Measurements from ENCODE around the gene KCNAB1.

DNA sequence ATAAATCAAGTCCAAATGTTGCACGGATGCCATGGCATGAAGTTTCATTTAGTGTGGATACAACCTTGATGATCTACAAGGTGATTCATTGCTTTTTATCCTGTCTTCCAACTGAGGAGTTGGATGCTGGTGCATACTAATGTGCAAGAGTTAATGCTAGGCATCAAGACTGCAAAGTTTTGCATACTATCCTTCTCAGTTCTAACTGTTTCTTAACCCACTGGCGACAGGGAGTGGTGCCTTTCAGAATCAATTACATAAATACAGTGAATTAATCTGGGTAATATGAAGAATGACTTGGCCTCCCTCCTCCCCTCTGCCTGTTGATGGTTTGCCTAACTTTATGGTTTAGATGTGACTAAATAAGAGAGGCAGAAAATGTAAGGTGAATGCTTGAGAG is 43.5 kb downstream of the KCNAB1 start:
- no peak for TF ChIP-seq CTCF (conservative IDR thresholded peaks at IDR 0.05; ENCODE audit: low read depth, low read length)
- no peak for TF ChIP-seq EZH2 (IDR thresholded peaks at IDR 0.05; ENCODE audit: borderline replicate concordance, low read depth, low read length, poor library complexity, severe bottlenecking)
